ENCODE results near the gene XPR1.
A peak's percentile ranks its signal among the peaks of the same experiment; 100 is the strongest.

XPR1 gene

GRCh38 chr1:180615493-180616290 lies 16.1 kb upstream of the XPR1 start:
- no peak for DNase-seq (ENCODE audit: low read depth, low spot score)

- no peak for DNase-seq (ENCODE audit: low read depth, low spot score)
Observed at GRCh38 chr1:180616439-180616838, 15.4 kb upstream of the XPR1 start.

- no peak for DNase-seq (ENCODE audit: low read depth, low spot score)
Observed at GRCh38 chr1:180617774-180618395, 13.9 kb upstream of the XPR1 start.

- no peak for DNase-seq (ENCODE audit: low read depth, low spot score)
Observed at GRCh38 chr1:180620581-180620980, 11.2 kb upstream of the XPR1 start.

- no peak for DNase-seq (ENCODE audit: low read depth, low spot score)
Observed at GRCh38 chr1:180622658-180623508, 8.9 kb upstream of the XPR1 start.

- DNase-seq (ENCODE audit: low read depth, low spot score), result no peak
Observed at GRCh38 chr1:180623579-180624347, 8.1 kb upstream of the XPR1 start.

- DNase-seq (ENCODE audit: low read depth, low spot score), result no peak
Observed at GRCh38 chr1:180626711-180627110, 5.1 kb upstream of the XPR1 start.

GRCh38 chr1:180627411-180627810 lies 4.4 kb upstream of the XPR1 start:
- no peak for DNase-seq (ENCODE audit: low read depth, low spot score)

- no peak for DNase-seq (ENCODE audit: low read depth, low spot score)
Observed at GRCh38 chr1:180628646-180629045, 3.2 kb upstream of the XPR1 start.

- no peak for DNase-seq (ENCODE audit: low read depth, low spot score)
Observed at GRCh38 chr1:180630408-180631193, 1.2 kb upstream of the XPR1 start.

- no peak for DNase-seq (ENCODE audit: low read depth, low spot score)
Observed at GRCh38 chr1:180631194-180631765, 542 bp upstream of the XPR1 start.

- DNase-seq (ENCODE audit: low read depth, low spot score), result peak; percentile 4
Observed at GRCh38 chr1:180632326-180633056, 669 bp downstream of the XPR1 start.

GRCh38 chr1:180633057-180634056 lies 1.5 kb downstream of the XPR1 start:
- DNase-seq (ENCODE audit: low read depth, low spot score), result no peak

GRCh38 chr1:180636138-180636537 lies 4.3 kb downstream of the XPR1 start:
- no peak for DNase-seq (ENCODE audit: low read depth, low spot score)

- no peak for DNase-seq (ENCODE audit: low read depth, low spot score)
Observed at GRCh38 chr1:180639871-180640270, 8.0 kb downstream of the XPR1 start.

- DNase-seq (ENCODE audit: low read depth, low spot score), result no peak
Observed at GRCh38 chr1:180640531-180640949, 8.7 kb downstream of the XPR1 start.

- no peak for DNase-seq (ENCODE audit: low read depth, low spot score)
Observed at GRCh38 chr1:180641662-180642061, 9.8 kb downstream of the XPR1 start.

GRCh38 chr1:180642781-180643180 lies 11.0 kb downstream of the XPR1 start:
- DNase-seq (ENCODE audit: low read depth, low spot score), result no peak
